Measurements from ENCODE around the gene SIMC1. TPM values are rescaled to one million over a fixed set of nuclear protein-coding genes. Genes with fewer than 3 reads are reported as not detected.

The SIMC1 gene
- total RNA-seq, 1 experiment from 2014 or later, result 17.7 TPM

DNA sequence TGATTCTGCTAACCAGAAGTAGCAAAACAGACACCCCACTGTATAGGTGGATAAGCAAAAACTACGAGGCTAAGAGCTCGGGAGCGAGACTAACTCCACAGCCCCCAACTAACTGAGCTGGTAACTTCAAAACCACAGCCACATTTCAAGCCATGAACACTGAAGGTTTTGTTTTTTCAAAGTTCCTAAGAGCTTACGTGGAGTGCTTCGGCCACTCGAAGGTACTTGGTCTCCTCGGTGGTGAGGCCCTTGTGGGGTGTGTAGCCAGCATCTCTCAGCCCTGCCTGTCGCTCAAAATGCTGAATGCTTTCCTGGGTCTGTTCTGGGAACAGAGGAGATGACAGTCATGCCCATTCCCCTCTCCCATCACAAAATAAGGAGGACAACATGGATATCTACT lies 112.2 kb downstream of the SIMC1 start:
- no peak overlapping the region for H2BK20ac ChIP-seq (ENCODE audit: low read depth, low read length, poor library complexity, severe bottlenecking)
- no peak overlapping the region for H3K9ac ChIP-seq (ENCODE audit: extremely low read depth, insufficient read length, low read length)
- no peak overlapping the region for H3K4ac ChIP-seq (ENCODE audit: low read depth, low read length)
- Mint-ChIP-seq H3K4me1 (no peaks in the 10 kb centered on the region), H3K27me3 (ENCODE audit: low read depth) (no peaks in the 10 kb centered on the region), H3K36me3 (ENCODE audit: insufficient read depth in 1 of 3, low read depth in 3 of 3) (peaks cover 48 to 96% (median 89%) of the 10 kb centered on the region in 3 experiments), H3K4me3 (no peak overlapping the region), H3K9me3 (no peaks in the 10 kb centered on the region), H3K27ac (no peak overlapping the region)
- no peak overlapping the region for H3K4me2 ChIP-seq (ENCODE audit: insufficient read depth, insufficient read length, low read length)
- H4K91ac ChIP-seq (ENCODE audit: insufficient read length, low read depth, low read length), result no peak overlapping the region
- no peak overlapping the region for H3T11ph ChIP-seq (ENCODE audit: low read length)
- no peak overlapping the region for H3K56ac ChIP-seq (ENCODE audit: insufficient read length, low read depth, low read length)
- no peak overlapping the region for H2AK5ac ChIP-seq (ENCODE audit: insufficient read length, low read length)
- no peak overlapping the region for H4K5ac ChIP-seq (ENCODE audit: insufficient read length, low read depth, low read length)
- H3K79me2 ChIP-seq (ENCODE audit: insufficient read depth, low read length), result no peaks in the 10 kb centered on the region
- H2BK15ac ChIP-seq (ENCODE audit: low read depth, low read length), result no peak overlapping the region
- H2AFZ ChIP-seq (ENCODE audit: low read length), result no peak overlapping the region
- peaks cover 3% of the 10 kb centered on the region for H3K79me1 ChIP-seq (ENCODE audit: insufficient read depth, low read depth, low read length, poor library complexity, severe bottlenecking)
- no peak overlapping the region for H2BK12ac ChIP-seq (ENCODE audit: insufficient read length, low read depth, low read length)
- no peaks in the 10 kb centered on the region for H3K23me2 ChIP-seq (ENCODE audit: insufficient read length, low read depth, low read length, poor library complexity, severe bottlenecking)
- H4K20me1 ChIP-seq (ENCODE audit: control insufficient read depth, insufficient read depth, insufficient read length), result no peaks in the 10 kb centered on the region
- TF ChIP-seq, protein P1, sequence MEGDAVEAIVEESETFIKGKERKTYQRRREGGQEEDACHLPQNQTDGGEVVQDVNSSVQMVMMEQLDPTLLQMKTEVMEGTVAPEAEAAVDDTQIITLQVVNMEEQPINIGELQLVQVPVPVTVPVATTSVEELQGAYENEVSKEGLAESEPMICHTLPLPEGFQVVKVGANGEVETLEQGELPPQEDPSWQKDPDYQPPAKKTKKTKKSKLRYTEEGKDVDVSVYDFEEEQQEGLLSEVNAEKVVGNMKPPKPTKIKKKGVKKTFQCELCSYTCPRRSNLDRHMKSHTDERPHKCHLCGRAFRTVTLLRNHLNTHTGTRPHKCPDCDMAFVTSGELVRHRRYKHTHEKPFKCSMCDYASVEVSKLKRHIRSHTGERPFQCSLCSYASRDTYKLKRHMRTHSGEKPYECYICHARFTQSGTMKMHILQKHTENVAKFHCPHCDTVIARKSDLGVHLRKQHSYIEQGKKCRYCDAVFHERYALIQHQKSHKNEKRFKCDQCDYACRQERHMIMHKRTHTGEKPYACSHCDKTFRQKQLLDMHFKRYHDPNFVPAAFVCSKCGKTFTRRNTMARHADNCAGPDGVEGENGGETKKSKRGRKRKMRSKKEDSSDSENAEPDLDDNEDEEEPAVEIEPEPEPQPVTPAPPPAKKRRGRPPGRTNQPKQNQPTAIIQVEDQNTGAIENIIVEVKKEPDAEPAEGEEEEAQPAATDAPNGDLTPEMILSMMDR (conservative IDR thresholded peaks at IDR 0.05), result no peak
- no peak for DNase-seq
- no peak overlapping the region for H3K14ac ChIP-seq (ENCODE audit: insufficient read depth, low read length)
- H3K9me3 ChIP-seq (ENCODE audit: control insufficient read depth, low read depth, low read length), result no peaks in the 10 kb centered on the region
- H3K4me1 ChIP-seq (ENCODE audit: insufficient read depth, low read length), result no peaks in the 10 kb centered on the region
- H2BK120ac ChIP-seq (ENCODE audit: low read depth, low read length, poor library complexity, severe bottlenecking), result no peak overlapping the region
- H3K27me3 ChIP-seq (ENCODE audit: insufficient read depth, low read length), result no peaks in the 10 kb centered on the region
- H4K8ac ChIP-seq (replicated peaks; ENCODE audit: insufficient read length, low read depth, low read length), result no peak overlapping the region
- no peak overlapping the region for H3K23ac ChIP-seq (ENCODE audit: insufficient read length, low read depth, low read length)
- no peak overlapping the region for H3K27ac ChIP-seq (ENCODE audit: insufficient read length, low read depth, low read length)
- H3K18ac ChIP-seq (ENCODE audit: insufficient read length, low read depth, low read length), result no peak overlapping the region
- no peak overlapping the region for H2BK5ac ChIP-seq (ENCODE audit: insufficient read length, low read length)
- WGBS (ENCODE audit: extremely low coverage, insufficient read length, low lambda C conversion rate), result no CpG with 5 or more reads among the region's 8 CpGs
